Measurements from ENCODE around the gene ANKRD27.

ANKRD27 gene

DNA sequence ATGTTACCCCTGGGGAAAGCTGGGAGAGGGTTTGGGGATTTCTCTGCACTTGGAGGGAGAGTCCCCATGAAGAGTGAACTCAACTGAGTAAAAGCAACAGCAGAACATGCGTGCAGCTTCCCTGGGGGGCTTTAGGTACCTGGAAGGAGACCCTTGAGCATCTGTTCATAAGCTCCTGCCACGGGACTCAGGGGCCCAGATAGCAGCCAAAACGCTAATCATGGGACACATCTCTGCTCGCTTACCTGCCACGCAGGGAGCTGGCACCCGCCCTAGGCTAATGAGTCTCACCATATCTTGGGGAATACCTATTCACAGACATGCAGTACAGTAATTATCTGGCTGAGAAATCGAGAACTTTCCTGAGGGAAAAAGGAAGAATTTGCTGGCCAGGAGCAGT, 60.1 kb downstream of the ANKRD27 start:
- Histone ChIP-seq H2AK5ac (ENCODE audit: low read length) (no peak overlapping the region), H3K18ac (ENCODE audit: low read length) (no peak overlapping the region), H3K79me2 (ENCODE audit: control insufficient read depth, insufficient read depth, low read length, poor library complexity) (no peaks in the 10 kb centered on the region), H3K36me3 (ENCODE audit: control insufficient read depth in 1 of 2, insufficient read depth in 2 of 2, low read length in 2 of 2) (peaks cover 32 to 51% of the 10 kb centered on the region in 2 experiments), H3K4me2 (ENCODE audit: low read length) (no peak overlapping the region), H4K8ac (ENCODE audit: low read depth, low read length) (no peak overlapping the region), H3K27me3 (ENCODE audit: insufficient read depth, low read length) (no peaks in the 10 kb centered on the region), H2BK120ac (ENCODE audit: insufficient read depth, low read length, poor library complexity) (no peak overlapping the region), H3K4me3 (ENCODE audit: low read depth, low read length) (no peak overlapping the region), H3K79me1 (ENCODE audit: low read length) (no peaks in the 10 kb centered on the region), H4K91ac (ENCODE audit: low read depth, low read length) (no peak overlapping the region), H4K12ac (ENCODE audit: low read depth, low read length) (no peak overlapping the region), H3K27ac (ENCODE audit: low read depth, low read length) (no peak overlapping the region), H2BK5ac (ENCODE audit: low read depth, low read length, poor library complexity) (no peak overlapping the region), H3K4me1 (ENCODE audit: control insufficient read depth in 1 of 2, insufficient read depth in 2 of 2, low read length in 2 of 2) (no peaks in the 10 kb centered on the region), H2BK12ac (ENCODE audit: low read length) (no peak overlapping the region), H3K4ac (ENCODE audit: low read depth, low read length) (no peak overlapping the region), H3K14ac (ENCODE audit: low read length) (no peak overlapping the region), H3K9me3 (ENCODE audit: insufficient read depth, low read depth, low read length) (no peaks in the 10 kb centered on the region), H3K23ac (ENCODE audit: low read length) (no peak overlapping the region), H3K9ac (ENCODE audit: low read length) (no peak overlapping the region), H2AFZ (ENCODE audit: insufficient read depth, low read length, poor library complexity) (no peak overlapping the region)
- WGBS (ENCODE audit: extremely low coverage, insufficient coverage, insufficient read length), result no CpG with 5 or more reads among the region's 7 CpGs
- DNase-seq, result no peak

DNA sequence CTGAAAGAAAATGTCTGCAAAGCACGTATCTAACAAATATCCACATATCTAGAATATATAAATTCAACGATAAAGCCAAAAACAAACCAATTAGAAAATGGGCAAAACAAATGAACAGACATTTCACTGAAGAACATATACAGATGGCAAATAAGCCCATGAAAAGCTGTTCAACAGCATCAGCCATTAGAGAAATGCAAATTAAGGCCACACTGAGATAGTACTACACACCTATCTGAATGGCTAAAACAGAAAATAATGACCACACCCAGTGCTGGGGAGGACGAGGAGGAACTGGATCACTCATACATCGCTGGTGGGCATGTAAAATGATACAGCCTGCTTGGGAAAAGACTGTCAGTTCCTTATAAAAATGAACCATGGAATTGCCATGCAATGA, 62.0 kb downstream of the ANKRD27 start:
- H3K27me3 ChIP-seq (ENCODE audit: insufficient read depth, low read length), result no peaks in the 10 kb centered on the region
- H3K36me3 ChIP-seq (ENCODE audit: control insufficient read depth in 1 of 2, insufficient read depth in 2 of 2, low read length in 2 of 2), result peaks cover 24 to 38% of the 10 kb centered on the region in 2 experiments
- H3K9me3 ChIP-seq (ENCODE audit: insufficient read depth, low read depth, low read length), result no peaks in the 10 kb centered on the region
- H3K14ac ChIP-seq (ENCODE audit: low read length), result no peak overlapping the region
- H3K4me1 ChIP-seq (ENCODE audit: control insufficient read depth in 1 of 2, insufficient read depth in 2 of 2, low read length in 2 of 2), result no peaks in the 10 kb centered on the region
- H2BK12ac ChIP-seq (ENCODE audit: low read length), result no peak overlapping the region
- no peak overlapping the region for H2AK5ac ChIP-seq (ENCODE audit: low read length)
- H3K79me2 ChIP-seq (ENCODE audit: control insufficient read depth, insufficient read depth, low read length, poor library complexity), result no peaks in the 10 kb centered on the region
- H4K12ac ChIP-seq (ENCODE audit: low read depth, low read length), result no peak overlapping the region
- no peak overlapping the region for H3K4me3 ChIP-seq (ENCODE audit: low read depth, low read length)
- H3K23ac ChIP-seq (ENCODE audit: low read length), result no peak overlapping the region
- no peak overlapping the region for H2BK5ac ChIP-seq (ENCODE audit: low read depth, low read length, poor library complexity)
- no peak overlapping the region for H4K8ac ChIP-seq (ENCODE audit: low read depth, low read length)
- no peak overlapping the region for H3K18ac ChIP-seq (ENCODE audit: low read length)
- no peak overlapping the region for H3K4ac ChIP-seq (ENCODE audit: low read depth, low read length)
- H4K91ac ChIP-seq (ENCODE audit: low read depth, low read length), result no peak overlapping the region
- WGBS (ENCODE audit: extremely low coverage, insufficient coverage, insufficient read length), result no CpG with 5 or more reads among the region's 4 CpGs
- no peak for DNase-seq
- no peak overlapping the region for H3K4me2 ChIP-seq (ENCODE audit: low read length)
- H3K79me1 ChIP-seq (ENCODE audit: low read length), result no peaks in the 10 kb centered on the region
- H2AFZ ChIP-seq (ENCODE audit: insufficient read depth, low read length, poor library complexity), result no peak overlapping the region
- no peak overlapping the region for H2BK120ac ChIP-seq (ENCODE audit: insufficient read depth, low read length, poor library complexity)
- no peak overlapping the region for H3K27ac ChIP-seq (ENCODE audit: low read depth, low read length)
- no peak overlapping the region for H3K9ac ChIP-seq (ENCODE audit: low read length)

DNA sequence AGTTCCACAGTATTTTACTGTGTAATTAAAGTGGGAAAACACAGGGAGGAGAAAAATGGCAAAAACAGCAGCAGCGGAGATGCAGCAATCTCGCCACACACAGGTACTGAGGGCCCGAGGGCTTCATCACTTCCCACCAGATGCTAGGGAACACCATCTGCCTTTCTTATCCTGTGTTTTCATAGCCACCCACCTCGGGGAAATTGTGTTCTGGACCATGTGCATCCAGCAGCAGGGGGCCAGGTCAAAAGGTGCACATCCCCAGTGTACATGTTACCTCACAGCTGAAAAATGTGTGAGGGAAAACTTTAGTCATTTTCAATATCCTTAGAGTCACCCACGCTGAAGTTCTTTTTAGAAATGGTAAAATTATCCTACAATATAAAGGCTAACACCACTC, 63.8 kb downstream of the ANKRD27 start:
- H3K4me1 ChIP-seq (ENCODE audit: control insufficient read depth in 1 of 2, insufficient read depth in 2 of 2, low read length in 2 of 2), result no peaks in the 10 kb centered on the region
- no peak overlapping the region for H2AFZ ChIP-seq (ENCODE audit: insufficient read depth, low read length, poor library complexity)
- no peak overlapping the region for H4K12ac ChIP-seq (ENCODE audit: low read depth, low read length)
- no peak overlapping the region for H3K27ac ChIP-seq (ENCODE audit: low read depth, low read length)
- H4K8ac ChIP-seq (ENCODE audit: low read depth, low read length), result no peak overlapping the region
- WGBS (ENCODE audit: extremely low coverage, insufficient coverage, insufficient read length), result no CpG with 5 or more reads among the region's 5 CpGs
- no peaks in the 10 kb centered on the region for H3K79me2 ChIP-seq (ENCODE audit: control insufficient read depth, insufficient read depth, low read length, poor library complexity)
- H2AK5ac ChIP-seq (ENCODE audit: low read length), result no peak overlapping the region
- DNase-seq, result no peak
- H3K9me3 ChIP-seq (ENCODE audit: insufficient read depth, low read depth, low read length), result no peaks in the 10 kb centered on the region
- no peak overlapping the region for H4K91ac ChIP-seq (ENCODE audit: low read depth, low read length)
- no peaks in the 10 kb centered on the region for H3K79me1 ChIP-seq (ENCODE audit: low read length)
- H3K23ac ChIP-seq (ENCODE audit: low read length), result peak overlapping the region; percentile 52
- H3K18ac ChIP-seq (ENCODE audit: low read length), result no peak overlapping the region
- H3K4me3 ChIP-seq (ENCODE audit: low read depth, low read length), result no peak overlapping the region
- no peak overlapping the region for H3K9ac ChIP-seq (ENCODE audit: low read length)
- H2BK5ac ChIP-seq (ENCODE audit: low read depth, low read length, poor library complexity), result no peak overlapping the region
- H3K4me2 ChIP-seq (ENCODE audit: low read length), result no peak overlapping the region
- no peak overlapping the region for H2BK120ac ChIP-seq (ENCODE audit: insufficient read depth, low read length, poor library complexity)
- no peak overlapping the region for H2BK12ac ChIP-seq (ENCODE audit: low read length)
- H3K36me3 ChIP-seq (ENCODE audit: control insufficient read depth in 1 of 2, insufficient read depth in 2 of 2, low read length in 2 of 2), result peaks cover 30 to 40% of the 10 kb centered on the region in 2 experiments
- no peak overlapping the region for H3K4ac ChIP-seq (ENCODE audit: low read depth, low read length)
- no peaks in the 10 kb centered on the region for H3K27me3 ChIP-seq (ENCODE audit: insufficient read depth, low read length)
- no peak overlapping the region for H3K14ac ChIP-seq (ENCODE audit: low read length)

DNA sequence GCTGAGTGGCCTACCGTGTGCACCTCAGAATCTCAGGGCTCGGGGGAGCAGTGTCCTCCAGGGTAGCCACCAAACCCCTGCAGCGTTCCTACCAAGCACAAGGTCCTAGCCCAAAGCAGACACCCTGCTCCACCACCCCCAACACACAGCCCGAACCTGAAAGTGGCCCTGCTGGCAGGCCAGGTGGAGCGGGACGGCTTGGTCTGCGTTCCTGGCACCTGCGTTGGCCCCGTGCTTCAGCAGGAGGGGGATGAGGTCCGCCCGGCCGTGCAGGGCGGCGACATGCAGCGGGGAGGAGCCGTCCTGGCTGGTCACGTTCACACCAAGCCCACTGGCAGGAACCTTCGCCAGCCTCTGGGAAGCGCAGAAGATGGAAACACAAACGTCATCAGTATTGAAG, 67.5 kb downstream of the ANKRD27 start:
- WGBS (ENCODE audit: extremely low coverage, insufficient coverage, insufficient read length), result no CpG with 5 or more reads among the region's 20 CpGs
- H2AFZ ChIP-seq (ENCODE audit: insufficient read depth, low read length, poor library complexity), result no peak overlapping the region
- H4K8ac ChIP-seq (ENCODE audit: low read depth, low read length), result no peak overlapping the region
- no peaks in the 10 kb centered on the region for H3K79me2 ChIP-seq (ENCODE audit: control insufficient read depth, insufficient read depth, low read length, poor library complexity)
- no peak overlapping the region for H3K14ac ChIP-seq (ENCODE audit: low read length)
- H4K12ac ChIP-seq (ENCODE audit: low read depth, low read length), result no peak overlapping the region
- no peak overlapping the region for H2AK5ac ChIP-seq (ENCODE audit: low read length)
- peaks cover 41 to 42% of the 10 kb centered on the region in 2 experiments for H3K36me3 ChIP-seq (ENCODE audit: control insufficient read depth in 1 of 2, insufficient read depth in 2 of 2, low read length in 2 of 2)
- no peaks in the 10 kb centered on the region for H3K4me1 ChIP-seq (ENCODE audit: control insufficient read depth in 1 of 2, insufficient read depth in 2 of 2, low read length in 2 of 2)
- H3K27me3 ChIP-seq (ENCODE audit: insufficient read depth, low read length), result no peaks in the 10 kb centered on the region
- no peak overlapping the region for H3K18ac ChIP-seq (ENCODE audit: low read length)
- no peak overlapping the region for H3K4me2 ChIP-seq (ENCODE audit: low read length)
- no peak overlapping the region for H3K9ac ChIP-seq (ENCODE audit: low read length)
- H3K23ac ChIP-seq (ENCODE audit: low read length), result no peak overlapping the region
- no peak overlapping the region for H2BK120ac ChIP-seq (ENCODE audit: insufficient read depth, low read length, poor library complexity)
- H2BK12ac ChIP-seq (ENCODE audit: low read length), result no peak overlapping the region
- DNase-seq, result no peak
- no peak overlapping the region for H3K27ac ChIP-seq (ENCODE audit: low read depth, low read length)
- H2BK5ac ChIP-seq (ENCODE audit: low read depth, low read length, poor library complexity), result no peak overlapping the region
- H3K4ac ChIP-seq (ENCODE audit: low read depth, low read length), result no peak overlapping the region
- peaks cover 3% of the 10 kb centered on the region for H3K9me3 ChIP-seq (ENCODE audit: insufficient read depth, low read depth, low read length)
- H3K4me3 ChIP-seq (ENCODE audit: low read depth, low read length), result no peak overlapping the region
- H4K91ac ChIP-seq (ENCODE audit: low read depth, low read length), result no peak overlapping the region
- no peaks in the 10 kb centered on the region for H3K79me1 ChIP-seq (ENCODE audit: low read length)

Data from trophoblast cell (in vitro differentiated cells and primary cell).